Testis (tissue), 5 donors: ENCODE measurements around the gene TBXA2R. TPM values are rescaled to one million over a fixed set of nuclear protein-coding genes. Genes with fewer than 3 reads are reported as not detected.

Experiments used
- DNase-seq: peaks from one replicate; pipeline ENCODE4 v3.0.0-alpha.2; 2019
- H3K27ac ChIP-seq, 2 donors: fragments of 200-600 bp; sonication (generic); one replicate each; pipeline ENCODE4 v1.5.1; 2019
- H3K27me3 ChIP-seq: fragments of 200-600 bp; sonication (generic); one replicate; pipeline ENCODE4 v1.5.1; 2019
- H3K36me3 ChIP-seq: fragments of 200-600 bp; sonication (generic); one replicate; pipeline ENCODE4 v1.5.1; 2017; ENCODE audit warnings: low read depth; ENCODE audit errors: missing control alignments
- H3K4me1 ChIP-seq: fragments of 200-600 bp; sonication (generic); one replicate; pipeline ENCODE4 v1.5.1; 2019
- H3K4me3 ChIP-seq, 2 donors: fragments of 200-600 bp; sonication (generic); one replicate each; pipeline ENCODE4 v1.5.1; 2017 to 2019
- H3K9me3 ChIP-seq: fragments of 200-600 bp; sonication (generic); one replicate; pipeline ENCODE4 v1.5.1; 2017
- CTCF ChIP-seq, 3 experiments: fragments of 450-650 bp in 2 of 3; fragments of 200-600 bp in 1 of 3; sonication (generic) in 1 of 3; IDR thresholded peaks; one replicate each; pipeline ENCODE4 v1.5.1; 2016 to 2019; ENCODE audit warnings: antibody characterized with exemption in 3 of 3, mild to moderate bottlenecking in 2 of 3, moderate library complexity in 1 of 3
- POLR2A ChIP-seq: fragments of 450-650 bp; IDR thresholded peaks from one replicate; pipeline ENCODE4 v1.6.1; 2017; ENCODE audit warnings: antibody characterized with exemption, mild to moderate bottlenecking, moderate library complexity
- WGBS, 2 donors: methylation state at CpG; one replicate each; pipeline ENCODE4 v1.1.5; 2018; 5-methylcytosine and 5-hydroxymethylcytosine counted together
- intact Hi-C: fragments of 100-400 bp; cut with DNase I; formaldehyde crosslinking; loops from one replicate; pipeline ENCODE4 v1.15.1; 2023; ENCODE audit warnings: low total_unique reads
- long read RNA-seq, 2 donors: transcript quantifications; one replicate each; lab custom pipeline, GENCODE V29; 2026
- polyA plus RNA-seq: library from polyadenylated mRNA; stranded (reverse); fragments of 350-450 nt; fragmentation: Illumina TruSeq; extraction: RNeasy Lipid Tissue Mini Kit (QIAGEN cat#74804); gene quantifications from one replicate; pipeline ENCODE4 v1.2.3, GENCODE V29; 2014; ENCODE audit warnings: low read depth, low replicate concordance; ENCODE audit not compliant: insufficient read depth
- total RNA-seq, 2 donors: library from RNA; depleted of rRNA; stranded (reverse); fragments of >200 nt; gene quantifications; one replicate each; pipeline ENCODE4 v1.2.3, GENCODE V29; 2016

The TBXA2R gene
- total RNA-seq (1 to 10 TPM; 1.3 to 3.2 TPM), polyA plus RNA-seq (1.8 TPM)
- long read RNA-seq, donor 1, partial matches to known transcripts = 0 of 1 reads
- long read RNA-seq, donor 1, other reads (novel, unspliced or antisense) = 0 of 1 reads
- long read RNA-seq, donor 2 = 0 reads

DNA sequence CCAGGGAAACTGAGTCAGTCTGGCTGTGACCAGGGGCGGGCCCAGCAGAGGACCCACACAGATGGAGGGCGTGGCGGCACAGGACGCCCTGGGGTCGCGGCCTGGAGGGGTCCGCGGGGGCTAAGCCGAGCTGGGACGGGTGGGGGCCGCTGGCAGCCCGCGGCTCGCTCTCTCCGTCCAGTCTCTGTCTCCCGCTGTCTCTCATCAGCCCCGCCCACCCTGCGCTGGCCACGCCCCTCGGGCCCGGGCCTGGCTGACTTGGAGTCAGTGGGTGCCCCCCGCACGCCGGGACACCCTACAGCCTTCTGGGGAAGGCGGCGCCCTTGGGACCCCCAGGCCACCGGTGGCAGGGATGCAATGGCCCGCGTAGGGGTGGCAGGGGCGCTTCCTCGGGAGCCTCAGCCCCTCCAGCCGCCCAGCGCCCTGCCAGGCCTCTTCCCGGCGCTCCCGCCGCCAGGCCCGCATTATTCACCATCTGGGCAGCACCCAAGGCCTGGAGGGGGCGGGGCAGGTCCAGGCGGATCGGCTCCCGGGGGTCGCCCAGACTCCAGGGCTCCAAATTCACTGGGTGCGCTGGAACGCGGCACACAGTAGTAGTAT, at the start of gene TBXA2R:
TSS of gene TBXA2R (minus strand) at position 186 of the 600 bp plus-strand sequence. CDS start 6,241 bp downstream, outside the sequence.
- Histone ChIP-seq H3K4me1 (peaks cover 34% of the 10 kb centered on the region), H3K4me3 (peak within 1 kb of the TSS; percentile 51 to 56), H3K36me3 (no peaks in the 10 kb centered on the region), H3K9me3 (no peaks in the 10 kb centered on the region), H3K27me3 (no peaks in the 10 kb centered on the region), H3K27ac (peak within 1 kb of the TSS; percentile 54 to 60)
- WGBS, 2 donors = 2 to 6% methylated on average over 10 to 34 of the region's 46 CpGs
- TF ChIP-seq POLR2A (no peak), CTCF (IDR thresholded peaks at IDR 0.05) (no peak)
- peak; percentile 84 for DNase-seq
- intact Hi-C loops = no loop called here

- no peak overlapping the region for H3K27ac ChIP-seq
- no peak overlapping the region for H3K4me3 ChIP-seq
- no peaks in the 10 kb centered on the region for H3K27me3 ChIP-seq
- DNase-seq = no peak
- no peaks in the 10 kb centered on the region for H3K9me3 ChIP-seq
- TF ChIP-seq POLR2A (no peak), CTCF (IDR thresholded peaks at IDR 0.05) (no peak)
- intact Hi-C loops = no loop called here
- H3K4me1 ChIP-seq = peaks cover 3% of the 10 kb centered on the region
- H3K36me3 ChIP-seq = no peaks in the 10 kb centered on the region
- 88 to 90% methylated on average over 19 to 36 of the region's 36 CpGs for WGBS, 2 donors
These were observed 49.5 kb upstream of the TBXA2R start for GRCh38 chr19:3656073-3656746.

- Histone ChIP-seq H3K27ac (no peak overlapping the region), H3K4me1 (peaks cover 4% of the 10 kb centered on the region)
These were observed 48.9 kb upstream of the TBXA2R start for GRCh38 chr19:3655402-3656072.

DNA sequence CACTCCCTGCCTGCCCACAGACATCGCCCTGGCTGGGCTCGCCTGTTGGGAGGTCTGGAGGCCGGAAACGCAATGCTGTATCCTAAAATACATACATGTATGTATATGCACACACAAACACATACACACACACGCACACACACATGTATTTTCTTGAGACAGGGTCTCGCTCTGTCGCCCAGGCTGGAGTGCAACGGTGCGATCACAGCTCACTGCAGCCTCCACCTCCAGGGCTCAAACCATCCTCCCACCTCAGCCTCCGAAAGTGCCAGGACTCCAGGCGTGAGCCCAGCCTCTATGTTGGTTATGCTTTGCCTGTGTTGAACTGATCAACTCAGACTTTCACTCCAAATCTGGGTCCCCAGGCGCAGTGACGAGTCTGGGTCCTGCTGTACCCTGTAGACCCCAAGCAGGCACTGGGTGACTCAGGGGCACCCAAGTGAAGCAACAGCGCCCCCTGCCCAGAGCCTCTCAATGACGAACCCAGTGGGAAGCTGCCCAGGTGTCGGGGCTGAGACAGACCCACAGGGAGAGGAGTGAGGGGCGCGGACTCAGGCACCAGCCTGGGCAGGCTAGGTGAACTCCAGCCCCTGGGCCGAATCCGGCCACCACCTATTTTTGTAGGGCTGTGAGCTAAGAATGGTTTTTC, 47.3 kb upstream of the TBXA2R start:
- Histone ChIP-seq H3K9me3 (no peaks in the 10 kb centered on the region), H3K4me3 (no peak overlapping the region), H3K27ac (no peak overlapping the region), H3K36me3 (no peaks in the 10 kb centered on the region), H3K4me1 (peaks cover 11% of the 10 kb centered on the region), H3K27me3 (no peaks in the 10 kb centered on the region)
- intact Hi-C loops = no loop called here
- DNase-seq = no peak
- TF ChIP-seq CTCF (IDR thresholded peaks at IDR 0.05) (no peak), POLR2A (no peak)
- WGBS, 2 donors = 93 to 94% methylated on average over 19 to 20 of the region's 20 CpGs

More at GRCh38 chr19:3655402-3656072, 48.9 kb upstream of the TBXA2R start:
- Histone ChIP-seq H3K27me3 (no peaks in the 10 kb centered on the region), H3K36me3 (no peaks in the 10 kb centered on the region), H3K9me3 (no peaks in the 10 kb centered on the region), H3K4me3 (no peak overlapping the region)
- DNase-seq = no peak
- WGBS, 2 donors = 82 to 90% methylated on average over 23 to 25 of the region's 25 CpGs
- intact Hi-C loops = no loop called here
- TF ChIP-seq POLR2A (no peak), CTCF (IDR thresholded peaks at IDR 0.05) (no peak)
